Lung (tissue), 12 donors: ENCODE measurements around the gene CGB3. TPM values are rescaled to one million over a fixed set of nuclear protein-coding genes. Genes with fewer than 3 reads are reported as not detected.

Experiments
- ATAC-seq: fragments of 200-7000 bp; cut with Tn5 transposase; one replicate; pipeline ENCODE4 v1.9.1; 2020; ENCODE audit warnings: moderate number of reproducible peaks; ENCODE audit not compliant: insufficient read depth, low FRiP score
- DNase-seq, 3 donors: peaks; one replicate each; pipeline ENCODE4 v3.0.0-alpha.2; 2013 to 2017
- H3K27ac ChIP-seq, 2 donors: one replicate each; pipeline ENCODE4 v1.5.1; 2013; ENCODE audit warnings: mild to moderate bottlenecking in 2 of 2, moderate library complexity in 2 of 2, control low read depth in 1 of 2, inconsistent platforms in 1 of 2, low read depth in 1 of 2, low read length in 1 of 2
- H3K27me3 ChIP-seq, 3 donors: one replicate each; pipeline ENCODE4 v1.5.1; 2013; ENCODE audit warnings: low read length in 2 of 3; ENCODE audit not compliant: control insufficient read depth in 3 of 3, insufficient read depth in 3 of 3
- H3K36me3 ChIP-seq, 4 donors: one replicate each; pipeline ENCODE4 v1.5.1; 2013; ENCODE audit warnings: low read length in 4 of 4, mild to moderate bottlenecking in 1 of 4, moderate library complexity in 1 of 4; ENCODE audit not compliant: control insufficient read depth in 4 of 4, insufficient read depth in 4 of 4
- H3K4me1 ChIP-seq, 5 donors: one replicate each; pipeline ENCODE4 v1.5.1; 2013; ENCODE audit warnings: low read length in 5 of 5, mild to moderate bottlenecking in 2 of 5, moderate library complexity in 1 of 5; ENCODE audit not compliant: control insufficient read depth in 5 of 5, insufficient read depth in 5 of 5
- H3K4me3 ChIP-seq: one replicate; pipeline ENCODE4 v1.5.1; 2013; ENCODE audit warnings: mild to moderate bottlenecking, control low read depth, moderate library complexity
- H3K9ac ChIP-seq, 2 donors: one replicate each; pipeline ENCODE4 v1.5.1; 2013; ENCODE audit warnings: low read length in 2 of 2, control low read depth in 1 of 2; ENCODE audit not compliant: insufficient read depth in 1 of 2
- H3K9me3 ChIP-seq, 4 donors: one replicate each; pipeline ENCODE4 v1.5.1; 2013; ENCODE audit warnings: low read length in 3 of 4, mild to moderate bottlenecking in 1 of 4, moderate library complexity in 1 of 4; ENCODE audit not compliant: control insufficient read depth in 4 of 4, insufficient read depth in 3 of 4
- CTCF ChIP-seq: IDR thresholded peaks from 2 replicates; pipeline ENCODE4 v1.5.1; 2012; ENCODE audit warnings: mild to moderate bottlenecking; ENCODE audit errors: control extremely low read depth, extremely low read depth
- WGBS, 2 donors: extraction: QIAGEN DNeasy Blood & Tissue Kit; methylation state at CpG; one replicate each; pipeline ENCODE4 v1.1.7; 2013; 5-methylcytosine and 5-hydroxymethylcytosine counted together
- polyA plus RNA-seq, 2 donors: library from polyadenylated mRNA; stranded (reverse); fragments of 200-250 nt; gene quantifications; one replicate each; pipeline ENCODE4 v1.2.1, GENCODE V29; 2013
- total RNA-seq, 2 donors: library from RNA; depleted of rRNA in 1 of 2; stranded (reverse); fragments of >200 nt in 1 of 2; gene quantifications; one replicate each; pipeline ENCODE4 v1.2.1, GENCODE V29; 2014 to 2021
- donor health status: control.
- donor health status: control.
- donor health status: Bipolar disorder and iron deficiency.
- donor health status: healthy.
- donor health status: DM: yes; HTN: yes; CAD: no.

Gene CGB3
- total and polyA plus RNA-seq, 4 donors = not detected

GRCh38 chr19:49014123-49014869, 9.8 kb downstream of the CGB3 start:
- Histone ChIP-seq H3K9ac (no peak overlapping the region), H3K4me3 (no peak overlapping the region), H3K27ac (no peak overlapping the region), H3K27me3 (peaks cover 0 to 10% (median 3%) of the 10 kb centered on the region in 3 donors), H3K9me3 (no peaks in the 10 kb centered on the region), H3K4me1 (peaks cover 0 to 19% (median 4%) of the 10 kb centered on the region in 5 donors), H3K36me3 (peaks cover 12 to 58% (median 18%) of the 10 kb centered on the region in 4 donors)
- TF ChIP-seq CTCF = no peak
- 95% methylated on average over 32 of the region's 32 CpGs for WGBS, 2 donors
- DNase-seq (no peak), ATAC-seq (no peak)

- Histone ChIP-seq H3K4me3 (no peak overlapping the region), H3K9me3 (no peaks in the 10 kb centered on the region), H3K27me3 (no peaks in the 10 kb centered on the region), H3K27ac (no peak overlapping the region), H3K9ac (no peak overlapping the region), H3K4me1 (no peaks in the 10 kb centered on the region), H3K36me3 (peaks cover 12 to 71% (median 22%) of the 10 kb centered on the region in 4 donors)
- 81 to 90% methylated on average over 17 of the region's 17 CpGs for WGBS, 2 donors
- DNase-seq (no peak), ATAC-seq (no peak)
- no peak for TF ChIP-seq CTCF
These were observed 12.9 kb downstream of the CGB3 start for GRCh38 chr19:49011194-49011593.

GRCh38 chr19:49010453-49010852, 13.7 kb downstream of the CGB3 start:
- Histone ChIP-seq H3K4me3 (no peak overlapping the region), H3K36me3 (peaks cover 12 to 69% (median 21%) of the 10 kb centered on the region in 4 donors), H3K9me3 (no peaks in the 10 kb centered on the region), H3K27ac (no peak overlapping the region), H3K27me3 (no peaks in the 10 kb centered on the region), H3K4me1 (no peaks in the 10 kb centered on the region), H3K9ac (no peak overlapping the region)
- 91 to 93% methylated on average over 18 of the region's 18 CpGs for WGBS, 2 donors
- ATAC-seq (no peak), DNase-seq (no peak)
- no peak for TF ChIP-seq CTCF
